GM20431 (cell line): ENCODE measurements around the gene PITPNM1.
"Not testable (repeated sequence)": the region's sequence is repeated elsewhere in the genome, so short reads cannot be mapped to it uniquely, and the experiment has no call there.

Source experiments
- in situ Hi-C: fragments of 300-500 bp; cut with MseI, MboI; formaldehyde crosslinking; loops from one replicate; pipeline ENCODE4 v1.15.0; 2020; ENCODE audit warnings: low sequenced_read_pairs; ENCODE audit not compliant: unreplicated experiment

Gene PITPNM1

GRCh38 chr11:67523556-67524479 lies 18.7 kb upstream of the PITPNM1 start:
- in situ Hi-C loops: no loop called here

DNA sequence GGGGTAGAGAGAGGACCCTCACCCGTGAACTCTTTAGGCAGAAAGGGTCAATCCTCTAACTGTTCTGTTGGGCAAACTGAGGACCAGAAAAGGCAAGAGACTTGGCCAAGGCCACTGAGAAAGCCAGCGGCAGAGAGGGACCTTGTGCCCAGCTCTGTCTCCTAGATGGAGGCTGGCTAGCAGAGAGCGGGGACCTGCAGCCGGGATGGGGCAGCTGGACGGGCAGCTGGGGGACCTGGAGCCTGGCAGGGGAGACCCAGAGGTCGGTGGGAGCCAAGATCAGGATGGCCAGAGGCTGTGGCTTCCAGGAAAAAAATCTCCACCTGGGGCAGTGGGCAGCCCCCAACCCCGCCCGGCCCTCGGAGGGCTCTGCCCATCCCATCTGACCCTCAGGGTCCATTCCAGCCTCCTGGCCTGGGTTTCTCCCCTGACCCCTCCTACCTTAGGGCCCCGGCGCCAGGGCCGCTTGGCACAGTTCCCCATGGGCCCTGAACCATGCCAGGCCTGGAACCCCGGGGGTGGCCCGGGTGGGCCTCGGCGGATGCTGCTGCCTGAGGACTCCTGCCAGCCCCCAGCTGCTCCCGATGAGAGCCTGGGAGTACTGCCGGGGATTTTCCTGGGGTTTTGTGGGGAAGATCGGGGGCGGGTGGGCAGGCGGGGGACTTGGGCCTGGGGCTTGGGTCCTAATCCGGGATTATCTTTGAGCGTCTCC lies 17.8 kb upstream of the PITPNM1 start, which contains the start of gene CABP2:
TSS of gene CABP2 (minus strand) at position 603 of the 712 bp plus-strand sequence. CDS start at position 483, 120 bp downstream.
- in situ Hi-C loops: no loop called here

DNA sequence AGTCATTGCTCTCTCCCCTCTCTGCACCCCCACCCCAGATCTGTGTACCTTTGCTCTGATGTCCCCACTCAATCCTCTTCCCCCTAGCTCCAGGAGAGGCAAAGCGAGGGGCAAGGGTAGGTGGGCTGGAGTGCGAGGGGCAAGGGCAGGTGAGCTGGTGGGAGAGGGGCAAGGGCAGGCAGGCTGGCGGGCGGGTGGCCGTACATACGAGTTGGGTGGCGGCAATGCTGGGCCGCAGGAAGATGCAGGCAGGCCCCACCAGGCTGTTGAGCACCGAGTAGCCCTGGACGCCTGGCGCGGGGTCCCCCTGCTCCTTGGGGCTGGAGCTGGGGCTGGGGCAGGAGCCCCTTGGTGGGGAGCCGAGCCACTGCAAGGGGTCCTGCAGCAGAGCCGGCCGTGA lies 17.2 kb upstream of the PITPNM1 start:
- in situ Hi-C loops: no loop called here

GRCh38 chr11:67521924-67522323 lies 16.8 kb upstream of the PITPNM1 start:
- in situ Hi-C loops: no loop called here

GRCh38 chr11:67520856-67521824 lies 16.0 kb upstream of the PITPNM1 start:
- in situ Hi-C loops: no loop called here

DNA sequence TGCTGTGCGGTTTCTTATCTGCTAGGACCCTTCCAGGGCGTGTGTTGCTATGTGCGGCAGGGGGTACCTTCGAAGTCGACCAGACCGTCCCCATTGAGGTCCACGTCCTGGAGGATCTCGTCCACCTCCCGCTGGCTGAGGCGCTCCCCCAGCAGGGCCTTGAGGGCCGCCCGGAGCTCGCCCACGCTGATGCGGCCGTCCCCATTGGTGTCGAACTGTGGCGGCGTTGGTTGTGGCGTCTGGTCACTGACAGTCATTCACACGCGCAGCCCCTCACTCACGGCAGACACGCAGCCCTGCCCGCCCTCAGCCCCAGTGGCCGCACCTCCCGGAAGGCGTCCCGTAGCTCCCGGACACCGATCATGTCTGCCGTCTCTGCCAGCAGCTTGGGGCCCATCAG lies 14.6 kb upstream of the PITPNM1 start:
- in situ Hi-C loops: no loop called here

GRCh38 chr11:67517784-67518552 lies 12.8 kb upstream of the PITPNM1 start:
- in situ Hi-C loops: no loop called here

DNA sequence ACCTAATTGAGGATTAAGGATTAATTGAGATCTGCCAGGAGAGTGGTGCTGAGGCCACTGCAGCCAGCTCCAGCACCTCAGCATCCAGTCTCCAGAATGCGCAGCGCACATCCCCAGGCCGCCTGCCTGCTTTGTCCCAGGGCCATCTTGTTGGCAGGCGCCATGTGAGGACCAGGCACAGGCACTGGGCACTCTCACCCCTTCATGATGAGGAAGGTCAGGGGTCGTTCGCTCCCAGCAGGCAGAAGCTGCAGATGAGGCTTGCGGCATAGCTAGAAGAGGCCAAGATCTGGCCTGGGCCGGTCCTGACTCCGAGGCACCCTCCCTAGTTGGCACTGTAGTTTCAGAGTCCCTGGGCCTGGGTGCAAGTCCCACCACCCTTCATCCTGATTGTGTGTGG lies 11.6 kb upstream of the PITPNM1 start:
- in situ Hi-C loops: no loop called here

DNA sequence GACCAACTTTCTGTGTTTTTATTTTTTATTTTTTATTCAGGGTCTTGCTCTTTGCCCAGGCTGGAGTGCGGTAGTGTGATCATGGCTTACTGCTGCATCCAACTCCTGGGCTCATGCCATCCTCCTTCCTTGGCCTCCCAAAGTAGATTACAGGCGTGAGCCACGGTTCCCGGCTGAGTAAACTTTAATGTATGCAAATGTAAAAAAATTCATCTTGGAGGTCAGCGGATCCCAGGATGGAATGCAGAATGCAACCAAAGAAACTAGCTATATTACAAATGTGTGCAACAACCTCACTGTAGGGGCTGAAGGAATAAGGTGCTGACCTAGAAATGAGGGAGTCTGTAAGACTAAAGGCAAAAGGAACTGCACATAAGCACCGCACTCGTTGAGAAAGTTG lies 9.0 kb upstream of the PITPNM1 start:
- in situ Hi-C loops: no loop called here

DNA sequence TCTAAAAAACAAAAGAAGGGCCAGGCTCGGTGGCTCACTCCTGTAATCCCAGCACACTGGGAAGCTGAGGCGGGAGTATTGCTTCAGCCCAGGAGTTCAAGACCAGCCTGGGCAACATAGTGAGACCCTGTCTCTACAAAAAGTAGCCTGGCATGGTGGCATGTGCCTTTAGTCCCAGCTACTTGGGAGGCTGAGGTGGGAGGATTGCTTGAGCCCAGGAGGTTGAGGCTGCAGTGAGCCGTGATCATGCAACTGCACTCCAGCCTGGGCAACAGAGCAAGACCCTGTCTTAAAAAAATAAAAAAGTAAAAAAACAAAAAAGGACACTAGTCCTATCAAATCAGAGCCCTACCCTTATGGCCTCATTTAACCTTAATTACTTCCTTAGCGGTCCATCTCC lies 6.4 kb upstream of the PITPNM1 start:
- in situ Hi-C loops: not testable (repeated sequence)

DNA sequence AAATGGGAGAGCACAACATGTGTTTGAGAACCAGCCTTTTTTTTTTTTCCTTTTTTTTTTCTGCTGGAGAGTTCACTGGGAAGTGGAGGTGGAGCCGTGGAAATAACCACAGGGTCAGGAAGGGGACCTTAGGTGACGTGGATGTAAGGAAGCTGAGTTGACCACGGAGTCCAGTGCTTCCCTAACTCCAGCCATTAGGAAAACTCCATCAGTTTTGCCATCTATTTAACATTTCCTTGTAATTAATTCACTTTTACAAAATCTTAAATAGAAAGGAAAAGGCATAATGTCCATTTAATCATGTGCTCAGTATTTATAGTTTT lies 4.8 kb upstream of the PITPNM1 start:
- in situ Hi-C loops: no loop called here

DNA sequence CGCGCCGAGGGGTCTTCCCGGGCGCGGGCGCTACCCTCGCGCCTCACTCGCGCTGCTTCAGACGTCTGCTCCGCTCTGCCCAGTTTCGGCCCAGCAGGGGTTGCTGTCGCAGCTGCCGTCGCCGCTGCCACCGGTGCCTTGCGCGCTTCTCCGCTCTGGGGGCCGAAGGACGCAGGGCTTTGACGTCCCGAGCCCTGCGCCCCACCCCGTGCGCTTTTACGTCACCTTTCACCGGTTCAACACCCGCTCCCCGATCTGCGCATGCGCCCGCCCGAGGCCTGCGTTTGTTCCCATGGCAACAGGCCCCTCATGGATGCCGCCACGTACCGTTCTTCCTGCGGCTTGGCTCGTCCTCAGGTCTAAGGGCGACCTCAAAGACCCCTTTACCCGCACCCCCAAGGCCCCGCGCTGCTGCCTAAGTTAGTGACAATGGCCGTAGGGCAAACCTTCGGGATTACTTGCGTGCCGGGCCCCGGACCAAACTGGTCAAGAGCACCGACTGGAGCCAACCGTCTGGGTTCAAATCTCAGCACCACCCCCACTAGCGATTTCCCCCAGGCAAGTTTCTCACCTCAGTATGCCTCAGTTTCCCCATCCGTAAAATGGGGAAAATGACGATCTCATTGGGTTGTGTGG lies 3.4 kb upstream of the PITPNM1 start:
- in situ Hi-C loops: no loop called here

DNA sequence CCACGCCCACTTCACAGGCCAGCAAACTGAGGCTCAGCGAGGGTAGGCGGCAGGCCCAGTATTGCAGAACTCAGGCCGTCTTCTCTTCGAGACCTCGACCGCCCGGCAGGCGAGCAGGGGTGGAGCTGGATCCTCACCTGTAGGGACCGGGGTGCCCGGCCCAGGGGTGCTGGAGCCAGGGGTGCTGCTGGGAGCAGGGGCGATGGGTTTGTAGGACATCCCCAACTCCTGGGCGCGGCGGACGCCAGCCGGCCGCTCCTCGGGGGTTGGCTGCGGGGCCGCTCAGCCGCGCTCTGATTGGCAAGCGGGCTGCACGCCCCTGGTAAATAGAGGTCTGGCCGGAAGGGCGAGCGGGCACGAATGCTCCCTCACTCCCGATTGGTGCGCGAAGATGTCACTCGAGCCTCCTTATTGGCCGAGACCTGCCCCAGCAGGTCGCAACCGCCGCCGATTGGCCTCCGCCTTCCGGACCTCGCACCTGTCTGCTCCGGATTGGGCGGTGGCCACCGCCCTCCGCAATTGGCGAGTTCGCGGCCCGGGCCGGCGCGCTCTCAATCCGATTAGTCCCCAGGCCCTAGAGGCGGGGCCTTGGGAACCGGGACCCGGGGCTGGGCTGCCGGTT lies 2.8 kb upstream of the PITPNM1 start, which contains the start of gene CDK2AP2:
TSS of gene CDK2AP2 (minus strand) at position 299 of the 622 bp plus-strand sequence. CDS start at position 219, 80 bp downstream.
- in situ Hi-C loops: no loop called here

- in situ Hi-C loops: no loop called here
Measured at GRCh38 chr11:67507242-67507863, 2.2 kb upstream of the PITPNM1 start.

DNA sequence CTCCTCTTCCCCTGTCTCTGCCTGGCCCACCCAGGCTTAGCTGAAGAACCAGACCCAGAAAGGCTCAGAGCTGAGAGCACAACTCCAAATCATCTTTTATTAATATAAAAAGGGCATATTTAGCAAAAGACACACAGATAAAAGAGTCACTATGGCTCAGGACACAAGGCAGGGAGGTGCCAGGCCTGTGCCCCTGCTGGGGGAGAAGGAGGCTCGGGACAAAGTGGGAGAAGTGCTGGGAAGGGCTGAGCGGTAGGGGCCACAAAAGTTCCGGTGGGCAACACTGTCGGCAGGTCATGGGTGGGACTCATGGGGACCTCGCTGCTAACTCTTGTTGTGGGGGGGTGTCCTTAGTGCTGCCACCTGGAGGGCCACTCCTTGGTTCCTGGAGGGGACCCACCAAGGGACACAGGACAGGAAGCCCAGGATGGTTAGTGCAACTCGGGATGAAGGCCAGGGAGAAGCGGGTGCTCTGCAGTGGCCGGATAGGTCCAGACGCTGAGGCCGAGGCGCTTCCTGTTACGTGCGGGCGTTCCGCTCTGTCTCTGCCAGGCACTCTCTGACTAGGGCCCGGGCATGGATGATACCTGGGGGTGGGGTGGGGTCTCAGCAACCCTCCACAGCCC lies 1.4 kb upstream of the PITPNM1 start:
- in situ Hi-C loops: no loop called here

DNA sequence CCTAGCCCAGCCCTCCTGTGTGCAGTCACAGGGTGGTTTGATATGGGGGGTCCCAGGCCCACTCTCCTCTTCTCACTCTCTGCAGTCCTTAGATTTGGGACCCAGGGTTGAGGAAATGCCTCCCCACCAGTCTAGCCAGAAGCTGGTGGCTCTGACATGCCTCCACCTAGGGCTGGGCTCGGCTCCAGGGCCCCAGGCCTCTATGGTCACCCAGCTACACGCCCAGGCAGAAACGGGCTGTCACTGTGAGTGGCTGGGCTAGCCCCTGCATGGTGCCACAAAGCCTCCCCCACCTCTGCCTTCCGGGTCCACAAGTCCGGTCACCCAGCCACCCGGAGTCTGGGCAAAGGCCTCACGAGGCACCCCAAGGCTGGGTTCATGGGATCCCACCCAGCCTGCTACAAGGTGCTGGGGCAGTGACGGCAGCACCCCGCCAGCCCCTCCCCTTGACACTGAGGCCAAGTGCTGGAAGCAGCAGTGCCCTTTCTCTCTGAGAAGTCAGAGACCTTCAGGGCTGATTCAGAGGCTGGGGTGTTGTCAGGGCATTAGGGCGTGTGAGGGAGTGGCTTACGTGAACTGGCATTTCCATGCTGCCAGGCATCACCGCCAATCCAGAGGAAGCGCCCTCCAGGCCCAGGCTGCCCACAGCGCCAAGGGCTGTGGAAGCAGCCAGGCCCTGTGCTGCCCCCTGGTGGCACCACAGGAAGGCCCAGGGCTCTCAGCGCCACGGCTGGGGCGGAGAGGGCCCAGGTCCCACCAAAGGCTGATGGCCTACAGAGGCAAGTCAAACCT lies 638 bp upstream of the PITPNM1 start:
- in situ Hi-C loops: no loop called here
